ENCODE data around the gene ZNF454.

Gene ZNF454

GRCh38 chr5:178993955-178994579 is 53.1 kb downstream of the ZNF454 start:
- DNase-seq: no peak

- no peak for DNase-seq
These were observed 53.8 kb downstream of the ZNF454 start, which contains the start of gene GRM6 for GRCh38 chr5:178994580-178995340. TSS of gene GRM6 (minus strand) at chr5:178995320. CDS start at chr5:178994944, 376 bp downstream.

- DNase-seq: no peak
These were observed 54.3 kb downstream of the ZNF454 start for GRCh38 chr5:178995341-178995690.

- DNase-seq: no peak
These were observed 55.2 kb downstream of the ZNF454 start for GRCh38 chr5:178996156-178996555.

GRCh38 chr5:178997191-178997590 is 56.2 kb downstream of the ZNF454 start:
- no peak for DNase-seq

- no peak for DNase-seq
These were observed 57.4 kb downstream of the ZNF454 start for GRCh38 chr5:178998441-178998840.

- no peak for DNase-seq
These were observed 65.6 kb downstream of the ZNF454 start for GRCh38 chr5:179006564-179006963.

- DNase-seq: no peak
These were observed 67.7 kb downstream of the ZNF454 start for GRCh38 chr5:179008667-179009066.

All from suppressor macrophage treated with lipopolysaccharide for 4 hours (primary cell).